HCT116 (cell line): ENCODE results near the gene SPEF2. TPM values are rescaled to one million over a fixed set of nuclear protein-coding genes. Genes with fewer than 3 reads are reported as not detected.

Experiments used
- ATAC-seq: fragments of 200-7000 bp; cut with Tn5 transposase; 2 replicates; pipeline ENCODE4 v1.9.1; 2020; ENCODE audit warnings: mild to moderate bottlenecking, moderate library complexity
- BruUV-seq: library from RNA; stranded (reverse); fragments of 400-500 nt; replicated peaks from 2 replicates; lab custom pipeline; 2021; lab: Mats Ljungman, UMichigan
- CTCF ChIA-PET: fragments of 300-600 bp; sonication (Branson Sonifier 250); formaldehyde crosslinking; loops from one replicate; lab custom pipeline; 2021; ENCODE audit warnings: antibody characterized with exemption; lab: Charles Lee
- POLR2A ChIA-PET: fragments of 300-600, 350-600 bp; sonication (Branson Sonifier 250); formaldehyde crosslinking; loops from one replicate; lab custom pipeline; 2021; ENCODE audit warnings: antibody characterized with exemption; lab: Charles Lee
- RAD21 ChIA-PET, 2 experiments: fragments of 300-600 bp; sonication (Branson Sonifier 250); formaldehyde crosslinking; loops; one replicate each; lab custom pipeline; 2023; ENCODE audit warnings: low total read pairs in 2 of 2; ENCODE audit not compliant: uncharacterized antibody in 2 of 2, unreplicated experiment in 2 of 2, low non-redundant PET in 1 of 2; lab: Charles Lee
- DNase-seq: peaks from one replicate; pipeline ENCODE4 v3.0.0-alpha.2; 2010; ENCODE audit warnings: low read depth, low spot score
- H2AFZ ChIP-seq: fragments of 200-600 bp; shearing (Covaris generic), sonication (generic); 2 replicates; pipeline ENCODE4 v1.6.1; 2017; ENCODE audit warnings: low read depth, mixed run types, mixed read lengths, antibody characterized with exemption, low read length; ENCODE audit not compliant: poor library complexity, severe bottlenecking
- H3K27ac ChIP-seq: 2 replicates; pipeline ENCODE4 v1.5.1; 2012; ENCODE audit warnings: low read depth, low read length
- H3K27me3 ChIP-seq: fragments of 200-600 bp; sonication (generic); 2 replicates; pipeline ENCODE4 v1.6.1; 2016; ENCODE audit warnings: mixed run types, low read length, mixed read lengths; ENCODE audit not compliant: insufficient read depth
- H3K36me3 ChIP-seq, 2 experiments: fragments of 200-500 bp in 1 of 2; fragments of 200-600 bp in 1 of 2; sonication (Bioruptor generic) in 1 of 2; sonication (generic) in 1 of 2; 2 replicates each; pipeline versions ENCODE4 v1.5.1 to v1.6.1; 2014 to 2016; ENCODE audit warnings: low read length in 2 of 2, inconsistent platforms in 1 of 2, mixed read lengths in 1 of 2, mixed run types in 1 of 2; ENCODE audit not compliant: insufficient read depth in 2 of 2, control insufficient read depth in 1 of 2
- H3K4me1 ChIP-seq, 2 experiments: fragments of 200-600 bp in 1 of 2; sonication (generic) in 1 of 2; 2 replicates each; pipeline versions ENCODE4 v1.5.1 to v1.6.1; 2012 to 2017; ENCODE audit warnings: low read length in 2 of 2, inconsistent platforms in 1 of 2, mild to moderate bottlenecking in 1 of 2, mixed read lengths in 1 of 2, mixed run types in 1 of 2, moderate library complexity in 1 of 2; ENCODE audit not compliant: insufficient read depth in 2 of 2, control insufficient read depth in 1 of 2
- H3K4me2 ChIP-seq: fragments of 200-600 bp; sonication (generic); 2 replicates; pipeline ENCODE4 v1.6.1; 2017; ENCODE audit warnings: mixed run types, low read length, mixed read lengths
- H3K4me3 ChIP-seq, 2 experiments: fragments of 200-600 bp in 1 of 2; sonication (generic) in 1 of 2; replicated peaks in 1 of 2; 2 replicates each; pipeline ENCODE4 v1.5.1; 2011 to 2016; ENCODE audit warnings: low read length in 2 of 2, control low read depth in 1 of 2, low read depth in 1 of 2, mild to moderate bottlenecking in 1 of 2, mixed read lengths in 1 of 2, mixed run types in 1 of 2
- H3K79me2 ChIP-seq: fragments of 200-600 bp; sonication (generic); 2 replicates; pipeline ENCODE4 v1.6.1; 2017; ENCODE audit warnings: mild to moderate bottlenecking, mixed run types, low read length, moderate library complexity, mixed read lengths; ENCODE audit not compliant: insufficient read depth
- H3K9ac ChIP-seq: fragments of 200-600 bp; sonication (generic); 2 replicates; pipeline ENCODE4 v1.6.1; 2016; ENCODE audit warnings: low read length, mixed read lengths
- H3K9me2 ChIP-seq: fragments of 200-600 bp; sonication (generic), shearing (Covaris generic); 2 replicates; pipeline ENCODE4 v1.6.1; 2017; ENCODE audit warnings: mixed run types, mild to moderate bottlenecking, moderate library complexity; ENCODE audit not compliant: insufficient read depth
- H3K9me3 ChIP-seq, 2 experiments: fragments of 200-500 bp in 1 of 2; fragments of 200-600 bp in 1 of 2; sonication (Bioruptor generic) in 1 of 2; sonication (generic) in 1 of 2; 2 replicates each; pipeline ENCODE4 v1.6.1; 2014 to 2017; ENCODE audit warnings: low read length in 2 of 2, mixed read lengths in 2 of 2, inconsistent platforms in 1 of 2, low read depth in 1 of 2, mild to moderate bottlenecking in 1 of 2, mixed run types in 1 of 2, moderate library complexity in 1 of 2; ENCODE audit not compliant: control insufficient read depth in 1 of 2, insufficient read depth in 1 of 2
- H4K20me1 ChIP-seq: fragments of 200-600 bp; sonication (generic), shearing (Covaris generic); 2 replicates; pipeline ENCODE4 v1.6.1; 2017; ENCODE audit warnings: mixed run types, mild to moderate bottlenecking, moderate library complexity; ENCODE audit not compliant: insufficient read depth
- CBX3 ChIP-seq: IDR thresholded peaks from 2 replicates; pipeline ENCODE4 v1.6.1; 2012; ENCODE audit warnings: low read depth
- CEBPB ChIP-seq: IDR thresholded peaks from 2 replicates; pipeline ENCODE4 v1.6.1; 2012; ENCODE audit warnings: low read depth
- EGR1 ChIP-seq: IDR thresholded peaks from 2 replicates; pipeline ENCODE4 v1.6.1; 2012; ENCODE audit warnings: low read depth
- ELF1 ChIP-seq: IDR thresholded peaks from 2 replicates; pipeline ENCODE4 v1.6.1; 2012; ENCODE audit warnings: low read depth, borderline replicate concordance
- EZH2 ChIP-seq: fragments of 200-600 bp; sonication (generic); IDR thresholded peaks from 2 replicates; pipeline ENCODE4 v1.6.1; 2017; ENCODE audit warnings: antibody characterized with exemption, mixed run types
- EZH2phosphoT487 ChIP-seq: fragments of 200-600 bp; IDR thresholded peaks from 2 replicates; pipeline ENCODE4 v1.6.1; 2018; ENCODE audit warnings: antibody characterized with exemption, borderline replicate concordance
- FOSL1 ChIP-seq: IDR thresholded peaks from 2 replicates; pipeline ENCODE4 v1.6.1; 2012; ENCODE audit warnings: low read depth
- JUND ChIP-seq: IDR thresholded peaks from 2 replicates; pipeline ENCODE4 v1.6.1; 2012
- POLR2A ChIP-seq: IDR thresholded peaks from 2 replicates; pipeline ENCODE4 v1.7.0; 2011; ENCODE audit warnings: borderline replicate concordance; ENCODE audit not compliant: insufficient read depth, insufficient read length; ENCODE audit errors: extremely low read depth
- POLR2AphosphoS5 ChIP-seq: IDR thresholded peaks from 2 replicates; pipeline ENCODE4 v1.6.1; 2011; ENCODE audit warnings: mild to moderate bottlenecking, low read depth, low read length, moderate library complexity
- RAD21 ChIP-seq: IDR thresholded peaks from 2 replicates; pipeline ENCODE4 v1.6.1; 2012; ENCODE audit warnings: low read depth, mild to moderate bottlenecking
- SIN3A ChIP-seq: IDR thresholded peaks from 2 replicates; pipeline ENCODE4 v1.6.1; 2012; ENCODE audit warnings: low read depth
- SP1 ChIP-seq: IDR thresholded peaks from 2 replicates; pipeline ENCODE4 v1.6.1; 2012; ENCODE audit warnings: low read depth
- SRF ChIP-seq: IDR thresholded peaks from 2 replicates; pipeline ENCODE4 v1.6.1; 2012; ENCODE audit warnings: low read depth
- TCF7L2 ChIP-seq: IDR thresholded peaks from 2 replicates; pipeline ENCODE4 v1.7.0; 2011; ENCODE audit warnings: borderline replicate concordance, inconsistent platforms; ENCODE audit not compliant: insufficient read depth, insufficient read length; ENCODE audit errors: extremely low read depth
- YY1 ChIP-seq: IDR thresholded peaks from 2 replicates; pipeline ENCODE4 v1.6.1; 2011; ENCODE audit warnings: low read length, low read depth, moderate library complexity, mild to moderate bottlenecking; ENCODE audit not compliant: insufficient replicate concordance; ENCODE audit errors: extremely low read depth
- ZNF274 ChIP-seq: fragments of 200-500 bp; sonication (Bioruptor generic); IDR thresholded peaks from 2 replicates; pipeline ENCODE4 v1.6.1; 2014; ENCODE audit warnings: mild to moderate bottlenecking, low read depth, low read length, inconsistent platforms
- intact Hi-C: fragments of 100-400 bp; cut with micrococcal nuclease; formaldehyde crosslinking; loops from 2 replicates; pipeline ENCODE4 v1.10.0; 2022
- total RNA-seq: library from RNA; stranded (reverse); gene quantifications from one replicate; pipeline ENCODE4 v1.2.1, GENCODE V29; 2021; ENCODE audit not compliant: unreplicated experiment
- TF ChIP-seq, protein P1 (sequence below): IDR thresholded peaks from 2 replicates; pipeline ENCODE4 v1.6.1; 2012; ENCODE audit warnings: low read depth
- TF ChIP-seq, protein P2 (sequence below): IDR thresholded peaks from 2 replicates; pipeline ENCODE4 v1.6.1; 2012
- TF ChIP-seq, protein P3 (sequence below): IDR thresholded peaks from 2 replicates; pipeline ENCODE4 v1.6.1; 2011; ENCODE audit warnings: mild to moderate bottlenecking, low read length, moderate library complexity; ENCODE audit not compliant: insufficient replicate concordance; ENCODE audit errors: extremely low read depth

Gene SPEF2
- total RNA-seq, 1 experiment from 2014 or later, result 4.6 TPM

DNA sequence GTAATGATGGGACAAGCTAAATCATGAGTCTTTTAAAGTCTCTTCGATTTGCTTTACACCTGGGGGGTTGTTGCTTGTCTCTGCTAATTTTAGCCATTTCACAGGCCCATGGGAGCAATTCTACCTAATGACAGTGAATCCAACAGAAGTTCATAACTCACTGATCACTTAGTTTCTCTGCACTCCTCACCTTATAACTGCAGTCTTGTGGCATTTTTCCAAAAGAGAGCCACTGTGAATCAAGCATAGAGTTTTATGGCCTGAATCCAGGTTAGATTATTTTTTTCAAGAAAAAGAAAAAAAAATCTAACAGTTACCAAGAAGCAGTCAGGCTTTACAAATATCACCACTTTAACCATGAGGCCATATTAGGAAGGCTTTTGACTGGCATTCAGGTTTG, 237.5 kb downstream of the SPEF2 start:
- Histone ChIP-seq H3K9me3 (no peaks in the 10 kb centered on the region), H3K36me3 (no peaks in the 10 kb centered on the region), H3K27me3 (peaks cover 5% of the 10 kb centered on the region; the same call in 1 of the 2 replicates), H2AFZ (no peak overlapping the region), H3K79me2 (no peaks in the 10 kb centered on the region), H3K4me1 (peaks cover 0 to 23% of the 10 kb centered on the region in 2 experiments; a peak in 2 of 4 replicates), H3K9me2 (no peaks in the 10 kb centered on the region), H3K4me3 (no peak overlapping the region), H3K9ac (no peak overlapping the region), H4K20me1 (no peaks in the 10 kb centered on the region), H3K4me2 (no peak overlapping the region), H3K27ac (no peak overlapping the region)
- DNase-seq, result no peak
- no peak for ATAC-seq
- ChIA-PET POLR2A (no interaction called here), RAD21 (no interaction called here), CTCF (no interaction called here)
- intact Hi-C loops, result no loop called here
- BruUV-seq, result no TSS peak
- TF ChIP-seq POLR2A, result no peak
- TF ChIP-seq TCF7L2, result no peak
- TF ChIP-seq CBX3, result no peak
- TF ChIP-seq, protein P1, sequence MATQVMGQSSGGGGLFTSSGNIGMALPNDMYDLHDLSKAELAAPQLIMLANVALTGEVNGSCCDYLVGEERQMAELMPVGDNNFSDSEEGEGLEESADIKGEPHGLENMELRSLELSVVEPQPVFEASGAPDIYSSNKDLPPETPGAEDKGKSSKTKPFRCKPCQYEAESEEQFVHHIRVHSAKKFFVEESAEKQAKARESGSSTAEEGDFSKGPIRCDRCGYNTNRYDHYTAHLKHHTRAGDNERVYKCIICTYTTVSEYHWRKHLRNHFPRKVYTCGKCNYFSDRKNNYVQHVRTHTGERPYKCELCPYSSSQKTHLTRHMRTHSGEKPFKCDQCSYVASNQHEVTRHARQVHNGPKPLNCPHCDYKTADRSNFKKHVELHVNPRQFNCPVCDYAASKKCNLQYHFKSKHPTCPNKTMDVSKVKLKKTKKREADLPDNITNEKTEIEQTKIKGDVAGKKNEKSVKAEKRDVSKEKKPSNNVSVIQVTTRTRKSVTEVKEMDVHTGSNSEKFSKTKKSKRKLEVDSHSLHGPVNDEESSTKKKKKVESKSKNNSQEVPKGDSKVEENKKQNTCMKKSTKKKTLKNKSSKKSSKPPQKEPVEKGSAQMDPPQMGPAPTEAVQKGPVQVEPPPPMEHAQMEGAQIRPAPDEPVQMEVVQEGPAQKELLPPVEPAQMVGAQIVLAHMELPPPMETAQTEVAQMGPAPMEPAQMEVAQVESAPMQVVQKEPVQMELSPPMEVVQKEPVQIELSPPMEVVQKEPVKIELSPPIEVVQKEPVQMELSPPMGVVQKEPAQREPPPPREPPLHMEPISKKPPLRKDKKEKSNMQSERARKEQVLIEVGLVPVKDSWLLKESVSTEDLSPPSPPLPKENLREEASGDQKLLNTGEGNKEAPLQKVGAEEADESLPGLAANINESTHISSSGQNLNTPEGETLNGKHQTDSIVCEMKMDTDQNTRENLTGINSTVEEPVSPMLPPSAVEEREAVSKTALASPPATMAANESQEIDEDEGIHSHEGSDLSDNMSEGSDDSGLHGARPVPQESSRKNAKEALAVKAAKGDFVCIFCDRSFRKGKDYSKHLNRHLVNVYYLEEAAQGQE, result no peak
- TF ChIP-seq RAD21, result no peak
- TF ChIP-seq EZH2, result no peak
- TF ChIP-seq SRF, result no peak
- TF ChIP-seq SIN3A, result no peak
- TF ChIP-seq FOSL1, result no peak
- no peak for TF ChIP-seq JUND
- no peak for TF ChIP-seq SP1
- TF ChIP-seq, protein P2, sequence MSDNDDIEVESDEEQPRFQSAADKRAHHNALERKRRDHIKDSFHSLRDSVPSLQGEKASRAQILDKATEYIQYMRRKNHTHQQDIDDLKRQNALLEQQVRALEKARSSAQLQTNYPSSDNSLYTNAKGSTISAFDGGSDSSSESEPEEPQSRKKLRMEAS, result no peak
- TF ChIP-seq EZH2phosphoT487, result no peak
- TF ChIP-seq ELF1, result no peak
- no peak for TF ChIP-seq ZNF274
- TF ChIP-seq, protein P3, sequence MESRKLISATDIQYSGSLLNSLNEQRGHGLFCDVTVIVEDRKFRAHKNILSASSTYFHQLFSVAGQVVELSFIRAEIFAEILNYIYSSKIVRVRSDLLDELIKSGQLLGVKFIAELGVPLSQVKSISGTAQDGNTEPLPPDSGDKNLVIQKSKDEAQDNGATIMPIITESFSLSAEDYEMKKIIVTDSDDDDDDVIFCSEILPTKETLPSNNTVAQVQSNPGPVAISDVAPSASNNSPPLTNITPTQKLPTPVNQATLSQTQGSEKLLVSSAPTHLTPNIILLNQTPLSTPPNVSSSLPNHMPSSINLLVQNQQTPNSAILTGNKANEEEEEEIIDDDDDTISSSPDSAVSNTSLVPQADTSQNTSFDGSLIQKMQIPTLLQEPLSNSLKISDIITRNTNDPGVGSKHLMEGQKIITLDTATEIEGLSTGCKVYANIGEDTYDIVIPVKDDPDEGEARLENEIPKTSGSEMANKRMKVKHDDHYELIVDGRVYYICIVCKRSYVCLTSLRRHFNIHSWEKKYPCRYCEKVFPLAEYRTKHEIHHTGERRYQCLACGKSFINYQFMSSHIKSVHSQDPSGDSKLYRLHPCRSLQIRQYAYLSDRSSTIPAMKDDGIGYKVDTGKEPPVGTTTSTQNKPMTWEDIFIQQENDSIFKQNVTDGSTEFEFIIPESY, result no peak
- no peak for TF ChIP-seq YY1
- no peak for TF ChIP-seq CEBPB
- no peak for TF ChIP-seq POLR2AphosphoS5
- TF ChIP-seq EGR1, result no peak
